MM.1S (cell line): ENCODE results near the gene PRKCA.
"Not testable (repeated sequence)": the region's sequence is repeated elsewhere in the genome, so short reads cannot be mapped to it uniquely, and the experiment has no call there.

Experiments used
- DNase-seq: peaks from one replicate; pipeline ENCODE4 v3.0.0-alpha.2; 2015
- H2AFZ ChIP-seq: fragments of 300-600 bp; sonication (generic); 2 replicates; pipeline ENCODE4 v1.6.0; 2016; ENCODE audit warnings: antibody characterized with exemption, low read length
- H3F3A ChIP-seq: fragments of 300-600 bp; sonication (generic); 2 replicates; pipeline ENCODE4 v1.6.1; 2016; ENCODE audit warnings: mild to moderate bottlenecking, antibody characterized with exemption, low read length, moderate library complexity, mixed read lengths; ENCODE audit not compliant: insufficient read depth
- H3K27ac ChIP-seq: fragments of 300-600 bp; sonication (generic); 2 replicates; pipeline ENCODE4 v1.5.1; 2016; ENCODE audit warnings: mild to moderate bottlenecking, low read length
- H3K27me3 ChIP-seq: fragments of 300-600 bp; sonication (generic); replicated peaks from 2 replicates; pipeline ENCODE4 v1.6.0; 2016; ENCODE audit warnings: low read length; ENCODE audit not compliant: insufficient read depth
- H3K36me3 ChIP-seq: fragments of 300-600 bp; sonication (generic); replicated peaks from 2 replicates; pipeline ENCODE4 v1.6.1; 2016; ENCODE audit warnings: mild to moderate bottlenecking, low read length, mixed read lengths; ENCODE audit not compliant: insufficient read depth
- H3K4me1 ChIP-seq: fragments of 300-600 bp; sonication (generic); 2 replicates; pipeline ENCODE4 v1.6.1; 2016; ENCODE audit warnings: low read length, mixed read lengths
- H3K4me2 ChIP-seq: fragments of 300-600 bp; sonication (generic); 2 replicates; pipeline ENCODE4 v1.6.0; 2016; ENCODE audit warnings: low read depth, low read length
- H3K4me3 ChIP-seq: fragments of 300-600 bp; sonication (generic); 2 replicates; pipeline ENCODE4 v1.5.1; 2016; ENCODE audit warnings: low read length, mixed read lengths
- H3K79me2 ChIP-seq: fragments of 300-600 bp; sonication (generic); 2 replicates; pipeline ENCODE4 v1.6.1; 2016; ENCODE audit warnings: mixed run types, low read length, mixed read lengths
- H3K9ac ChIP-seq: fragments of 300-600 bp; sonication (generic); 2 replicates; pipeline ENCODE4 v1.6.1; 2016; ENCODE audit warnings: low read length, mixed read lengths
- H3K9me2 ChIP-seq: fragments of 300-600 bp; sonication (generic); replicated peaks from 2 replicates; pipeline ENCODE4 v1.6.1; 2016; ENCODE audit warnings: mild to moderate bottlenecking, low read length, mixed read lengths; ENCODE audit not compliant: insufficient read depth
- H3K9me3 ChIP-seq: fragments of 300-600 bp; sonication (generic); replicated peaks from 2 replicates; pipeline ENCODE4 v1.6.1; 2016; ENCODE audit warnings: mild to moderate bottlenecking, low read length, mixed read lengths; ENCODE audit not compliant: insufficient read depth
- H4K20me1 ChIP-seq: fragments of 300-600 bp; sonication (generic); 2 replicates; pipeline ENCODE4 v1.6.1; 2016; ENCODE audit warnings: mild to moderate bottlenecking, low read length, moderate library complexity, mixed read lengths; ENCODE audit not compliant: insufficient read depth
- CTCF ChIP-seq: fragments of 300-600 bp; sonication (generic); IDR thresholded peaks from 2 replicates; pipeline ENCODE4 v1.5.1; 2016; ENCODE audit warnings: antibody characterized with exemption, low read length, mixed read lengths
- EZH2 ChIP-seq: fragments of 300-600 bp; sonication (generic); optimal IDR thresholded peaks from 2 replicates; pipeline ENCODE3; 2017; ENCODE audit warnings: low read depth, mild to moderate bottlenecking, antibody characterized with exemption, low read length, mixed read lengths
- EZH2phosphoT487 ChIP-seq: fragments of 300-600 bp; sonication (generic); IDR thresholded peaks from 2 replicates; pipeline ENCODE4 v1.6.1; 2018; ENCODE audit warnings: antibody characterized with exemption, low read length

Gene PRKCA

GRCh38 chr17:66612993-66613392 lies 310.6 kb downstream of the PRKCA start:
- TF ChIP-seq CTCF, result no peak
- no peak for TF ChIP-seq EZH2phosphoT487
- TF ChIP-seq EZH2, result no peak
- H3K79me2 ChIP-seq, result no peaks in the 10 kb centered on the region

GRCh38 chr17:66614469-66614868 lies 312.1 kb downstream of the PRKCA start:
- no peak overlapping the region for H3K9ac ChIP-seq
- H3K4me1 ChIP-seq, result no peaks in the 10 kb centered on the region
- TF ChIP-seq EZH2 (no peak), EZH2phosphoT487 (no peak), CTCF (no peak)
- no peaks in the 10 kb centered on the region for H3K79me2 ChIP-seq
- no peak overlapping the region for H3K4me2 ChIP-seq
- no peak overlapping the region for H3K27ac ChIP-seq
- DNase-seq, result no peak
- no peaks in the 10 kb centered on the region for H3K9me3 ChIP-seq
- no peak overlapping the region for H2AFZ ChIP-seq
- no peaks in the 10 kb centered on the region for H4K20me1 ChIP-seq
- H3K36me3 ChIP-seq, result no peaks in the 10 kb centered on the region
- H3K9me2 ChIP-seq, result no peaks in the 10 kb centered on the region
- H3F3A ChIP-seq, result no peaks in the 10 kb centered on the region
- no peak overlapping the region for H3K4me3 ChIP-seq
- H3K27me3 ChIP-seq, result no peaks in the 10 kb centered on the region

More at GRCh38 chr17:66612993-66613392, 310.6 kb downstream of the PRKCA start:
- Histone ChIP-seq H3K4me1 (no peaks in the 10 kb centered on the region), H3K9ac (no peak overlapping the region), H3K4me3 (no peak overlapping the region), H3K9me3 (no peaks in the 10 kb centered on the region), H3K27me3 (no peaks in the 10 kb centered on the region), H3K27ac (no peak overlapping the region), H2AFZ (no peak overlapping the region), H3F3A (no peaks in the 10 kb centered on the region), H4K20me1 (no peaks in the 10 kb centered on the region), H3K4me2 (no peak overlapping the region), H3K36me3 (no peaks in the 10 kb centered on the region), H3K9me2 (no peaks in the 10 kb centered on the region)
- no peak for DNase-seq

GRCh38 chr17:66619206-66619605 lies 316.8 kb downstream of the PRKCA start:
- Histone ChIP-seq H3K79me2 (no peaks in the 10 kb centered on the region), H3K4me1 (no peaks in the 10 kb centered on the region)
- no peak for TF ChIP-seq EZH2

GRCh38 chr17:66620528-66620927 lies 318.1 kb downstream of the PRKCA start:
- Histone ChIP-seq H3K4me2 (no peak overlapping the region), H2AFZ (no peak overlapping the region), H3K9me3 (no peaks in the 10 kb centered on the region), H3K4me1 (no peaks in the 10 kb centered on the region), H3K9me2 (no peaks in the 10 kb centered on the region), H3K36me3 (no peaks in the 10 kb centered on the region), H3K27me3 (no peaks in the 10 kb centered on the region), H4K20me1 (no peaks in the 10 kb centered on the region), H3K4me3 (no peak overlapping the region), H3F3A (no peaks in the 10 kb centered on the region), H3K9ac (no peak overlapping the region), H3K27ac (no peak overlapping the region), H3K79me2 (no peaks in the 10 kb centered on the region)
- DNase-seq, result no peak
- TF ChIP-seq EZH2phosphoT487 (no peak), CTCF (no peak), EZH2 (no peak)

More at GRCh38 chr17:66619206-66619605, 316.8 kb downstream of the PRKCA start:
- Histone ChIP-seq H2AFZ (no peak overlapping the region), H3K4me2 (no peak overlapping the region), H3K9ac (no peak overlapping the region), H3K9me2 (no peaks in the 10 kb centered on the region), H3K4me3 (no peak overlapping the region), H3K27ac (no peak overlapping the region), H3K36me3 (no peaks in the 10 kb centered on the region), H4K20me1 (no peaks in the 10 kb centered on the region), H3F3A (no peaks in the 10 kb centered on the region), H3K9me3 (no peaks in the 10 kb centered on the region), H3K27me3 (no peaks in the 10 kb centered on the region)
- no peak for DNase-seq

- not testable (repeated sequence) for H3K79me2 ChIP-seq, H3K4me3 ChIP-seq, H3K27ac ChIP-seq, H3K9me2 ChIP-seq, H3K9ac ChIP-seq, H2AFZ ChIP-seq, H3F3A ChIP-seq, H3K27me3 ChIP-seq, H3K4me2 ChIP-seq, H4K20me1 ChIP-seq, H3K9me3 ChIP-seq, DNase-seq, H3K36me3 ChIP-seq, H3K4me1 ChIP-seq
These were observed 322.2 kb downstream of the PRKCA start for GRCh38 chr17:66624630-66625029.
